SK-N-SH (cell line): ENCODE results near the gene YWHAH. TPM values are rescaled to one million over a fixed set of nuclear protein-coding genes. Genes with fewer than 3 reads are reported as not detected.

Experiments used
- CTCF ChIA-PET: fragments of 300-600, 350-600 bp; formaldehyde crosslinking; extraction: SDS; loops from one replicate; lab custom pipeline; 2021; lab: Yijun Ruan, JAX
- POLR2A ChIA-PET: fragments of 350-600 bp; sonication (Branson Sonifier 250); formaldehyde crosslinking; extraction: SDS; loops from one replicate; lab custom pipeline; 2020; ENCODE audit warnings: antibody characterized with exemption, inconsistent platforms; lab: Yijun Ruan, JAX
- DNase-seq: peaks from one replicate; pipeline ENCODE4 v3.0.0; 2012
- H2AFZ ChIP-seq: fragments of 200-600 bp; sonication (generic); 2 replicates; pipeline ENCODE4 v1.8.1; 2016; ENCODE audit warnings: antibody characterized with exemption, mild to moderate bottlenecking, low read depth
- H3F3A ChIP-seq: fragments of 200-600 bp; sonication (generic); replicated peaks from 2 replicates; pipeline ENCODE3; 2016; ENCODE audit warnings: antibody characterized with exemption, mild to moderate bottlenecking; ENCODE audit not compliant: insufficient read depth
- H3K27ac ChIP-seq, 2 experiments: fragments of 200-500 bp in 1 of 2; fragments of 200-600 bp in 1 of 2; sonication (Bioruptor generic) in 1 of 2; sonication (generic), shearing (Covaris generic) in 1 of 2; 2 replicates each; pipeline versions ENCODE4 v1.5.1 to v1.6.1; 2014 to 2016; ENCODE audit warnings: low read depth in 2 of 2, inconsistent platforms in 1 of 2, low read length in 1 of 2, mild to moderate bottlenecking in 1 of 2, mixed read lengths in 1 of 2
- H3K27me3 ChIP-seq: fragments of 200-600 bp; sonication (generic), shearing (Covaris generic); 2 replicates; pipeline ENCODE4 v1.6.1; 2016; ENCODE audit warnings: mixed run types; ENCODE audit not compliant: insufficient read depth
- H3K36me3 ChIP-seq, 2 experiments: fragments of 200-500 bp in 1 of 2; fragments of 200-600 bp in 1 of 2; sonication (Bioruptor generic) in 1 of 2; sonication (generic) in 1 of 2; replicated peaks in 1 of 2; 2 replicates each; pipeline versions ENCODE3 to v1.5.1; 2014 to 2016; ENCODE audit warnings: low read length in 1 of 2, mild to moderate bottlenecking in 1 of 2; ENCODE audit not compliant: insufficient read depth in 2 of 2, control insufficient read depth in 1 of 2
- H3K4me1 ChIP-seq, 2 experiments: fragments of 200-500 bp in 1 of 2; fragments of 200-600 bp in 1 of 2; sonication (Bioruptor generic) in 1 of 2; sonication (generic), shearing (Covaris generic) in 1 of 2; 2 replicates each; pipeline versions ENCODE4 v1.5.1 to v1.6.1; 2014 to 2016; ENCODE audit warnings: low read depth in 1 of 2, low read length in 1 of 2, mixed run types in 1 of 2; ENCODE audit not compliant: insufficient read depth in 2 of 2, control insufficient read depth in 1 of 2
- H3K4me2 ChIP-seq: fragments of 200-600 bp; sonication (generic), shearing (Covaris generic); 2 replicates; pipeline ENCODE4 v1.6.1; 2017; ENCODE audit warnings: mixed run types
- H3K4me3 ChIP-seq, 2 experiments: fragments of 200-500 bp in 1 of 2; fragments of 200-600 bp in 1 of 2; sonication (Bioruptor generic) in 1 of 2; sonication (generic), shearing (Covaris generic) in 1 of 2; 2 replicates each; pipeline versions ENCODE4 v1.5.1 to v1.8.1; 2014 to 2016; ENCODE audit warnings: low read depth in 2 of 2, inconsistent platforms in 1 of 2, low read length in 1 of 2, mild to moderate bottlenecking in 1 of 2, mixed read lengths in 1 of 2, moderate library complexity in 1 of 2
- H3K79me2 ChIP-seq: fragments of 200-600 bp; sonication (generic); 2 replicates; pipeline ENCODE4 v1.8.1; 2017; ENCODE audit warnings: mild to moderate bottlenecking; ENCODE audit not compliant: insufficient read depth
- H3K9ac ChIP-seq: fragments of 200-600 bp; sonication (generic); 2 replicates; pipeline ENCODE4 v1.6.1; 2017; ENCODE audit warnings: mixed run types
- H3K9me2 ChIP-seq: fragments of 200-600 bp; sonication (generic); 2 replicates; pipeline ENCODE4 v1.6.1; 2017; ENCODE audit warnings: mixed run types
- H3K9me3 ChIP-seq: fragments of 200-600 bp; sonication (generic); 2 replicates; pipeline ENCODE4 v1.6.1; 2017; ENCODE audit warnings: mixed run types, mild to moderate bottlenecking, moderate library complexity
- H4K20me1 ChIP-seq: fragments of 200-600 bp; sonication (generic); 2 replicates; pipeline ENCODE4 v1.6.1; 2017; ENCODE audit warnings: mild to moderate bottlenecking, mixed run types; ENCODE audit not compliant: insufficient read depth
- CHD2 ChIP-seq: fragments of 150-350 bp; IDR thresholded peaks from 2 replicates; pipeline ENCODE4 v1.6.1; 2018; ENCODE audit warnings: low read length; ENCODE audit not compliant: partially characterized antibody
- CTCF ChIP-seq: fragments of 200-600 bp; sonication (generic); IDR thresholded peaks from 2 replicates; pipeline ENCODE4 v1.6.1; 2017; ENCODE audit warnings: antibody characterized with exemption, mild to moderate bottlenecking, moderate library complexity
- EP300 ChIP-seq, 2 experiments: IDR thresholded peaks; 2 replicates each; pipeline versions ENCODE4 v1.4.0 to v1.6.1; 2012; ENCODE audit warnings: borderline replicate concordance in 1 of 2, low read depth in 1 of 2, low read length in 1 of 2
- FOXM1 ChIP-seq: IDR thresholded peaks from 2 replicates; pipeline ENCODE4 v1.4.0; 2012; ENCODE audit warnings: low read depth, mild to moderate bottlenecking
- GATA2 ChIP-seq: sonication (generic); formaldehyde crosslinking; IDR thresholded peaks from 2 replicates; pipeline ENCODE4 v1.5.0; 2020; ENCODE audit warnings: mild to moderate bottlenecking, missing genetic modification reagents
- MEF2A ChIP-seq: IDR thresholded peaks from 2 replicates; pipeline ENCODE4 v1.4.0; 2012; ENCODE audit warnings: low read depth, borderline replicate concordance
- MXI1 ChIP-seq: IDR thresholded peaks from 2 replicates; pipeline ENCODE4 v1.6.1; 2012; ENCODE audit warnings: mild to moderate bottlenecking, low read depth, low read length, improper control_type of control experiment
- NFIC ChIP-seq: IDR thresholded peaks from 2 replicates; pipeline ENCODE4 v1.4.0; 2012; ENCODE audit warnings: borderline replicate concordance
- NRF1 ChIP-seq: IDR thresholded peaks from 2 replicates; pipeline ENCODE4 v1.6.1; 2012; ENCODE audit warnings: low read depth, mild to moderate bottlenecking, low read length
- RAD21 ChIP-seq: IDR thresholded peaks from 2 replicates; pipeline ENCODE4 v1.6.1; 2012; ENCODE audit warnings: mild to moderate bottlenecking, low read length
- RFX5 ChIP-seq: IDR thresholded peaks from 2 replicates; pipeline ENCODE4 v1.6.1; 2012; ENCODE audit warnings: mild to moderate bottlenecking, improper control_type of control experiment, low read length
- SMC3 ChIP-seq: IDR thresholded peaks from 2 replicates; pipeline ENCODE4 v1.6.1; 2012; ENCODE audit warnings: low read depth, low read length, improper control_type of control experiment
- YY1 ChIP-seq: IDR thresholded peaks from 2 replicates; pipeline ENCODE4 v1.4.0; 2012; ENCODE audit warnings: low read depth, mild to moderate bottlenecking
- WGBS: methylation state at CpG from one replicate; pipeline ENCODE4 v1.1.6; 2017; ENCODE audit warnings: low lambda C conversion rate; 5-methylcytosine and 5-hydroxymethylcytosine counted together
- polyA plus RNA-seq, 3 experiments: library from polyadenylated mRNA; depleted of rRNA; stranded (reverse); fragments of >200 nt; gene quantifications; 2 replicates each; pipeline ENCODE4 v1.2.3, GENCODE V29; 2012

Gene YWHAH
- polyA plus RNA-seq, 1 of the 3 experiments (the other 2 are of a cell fraction), result 102 TPM

GRCh38 chr22:31973739-31974138, 29.4 kb downstream of the YWHAH start:
- ChIA-PET CTCF (interaction anchor here (0.8 to 12.4 kb wide), 6 partner anchors 11 to 308 kb away, joined by 3 to 211 read pairs (median 6); no protein-coding TSS in a partner anchor), POLR2A (no interaction called here)
- Histone ChIP-seq H3K9ac (no peak overlapping the region), H3K79me2 (no peaks in the 10 kb centered on the region), H4K20me1 (no peaks in the 10 kb centered on the region), H3K27ac (no peak overlapping the region), H3K36me3 (no peaks in the 10 kb centered on the region), H3K9me3 (no peaks in the 10 kb centered on the region), H3F3A (peaks cover 4% of the 10 kb centered on the region), H3K4me1 (peaks cover 0 to 8% of the 10 kb centered on the region in 2 experiments; a peak in 1 of 4 replicates), H3K4me2 (no peak overlapping the region), H3K4me3 (no peak overlapping the region), H3K27me3 (no peaks in the 10 kb centered on the region), H2AFZ (no peak overlapping the region), H3K9me2 (no peaks in the 10 kb centered on the region)
- WGBS, result 70% methylated on average over 5 of the region's 5 CpGs
- TF ChIP-seq GATA2 (no peak), EP300 (IDR thresholded peaks at IDR 0.05; ENCODE audit: borderline replicate concordance in 1 of 2, low read depth in 1 of 2, low read length in 1 of 2) (no peak), YY1 (no peak), FOXM1 (no peak), SMC3 (no peak), NFIC (no peak), MXI1 (no peak), MEF2A (no peak)
- DNase-seq, result no peak

- DNase-seq, result peak; percentile 82
- Histone ChIP-seq H3K9ac (no peak overlapping the region), H3F3A (no peaks in the 10 kb centered on the region), H3K4me1 (peaks cover 0 to 6% of the 10 kb centered on the region in 2 experiments; a peak in 1 of 4 replicates), H3K36me3 (no peaks in the 10 kb centered on the region), H2AFZ (no peak overlapping the region), H3K9me2 (no peaks in the 10 kb centered on the region), H3K4me3 (no peak overlapping the region; a peak in 1 of 4 replicates), H3K27ac (no peak overlapping the region), H3K27me3 (no peaks in the 10 kb centered on the region), H3K9me3 (no peaks in the 10 kb centered on the region), H3K79me2 (no peaks in the 10 kb centered on the region), H4K20me1 (no peaks in the 10 kb centered on the region), H3K4me2 (no peak overlapping the region)
- ChIA-PET POLR2A (interaction anchor here (1.0 kb wide), 1 partner anchor 103 kb away, joined by 3 read pairs; no protein-coding TSS in a partner anchor), CTCF (interaction anchor here (0.5 to 12.4 kb wide), 48 partner anchors 9 to 1233 kb away, joined by 3 to 211 read pairs (median 4); partner anchors contain the start of genes FBXO7, RTCB and SLC5A1)
- WGBS, result 11% methylated on average over 9 of the region's 9 CpGs
- TF ChIP-seq CHD2 (no peak), RAD21 (peak; percentile 94), RFX5 (no peak), CTCF (peak; percentile 79), NRF1 (peak; percentile 13; the same call in 1 of the 2 replicates), SMC3 (peak; percentile 96)
Observed at GRCh38 chr22:31977141-31977841, 33.0 kb downstream of the YWHAH start.
